Hindlimb muscle (tissue), 1 donor: ENCODE measurements around the gene MLANA. TPM values are rescaled to one million over a fixed set of nuclear protein-coding genes. Genes with fewer than 3 reads are reported as not detected.

Experiments used
- polyA plus RNA-seq: library from polyadenylated mRNA; unstranded; fragments of 120-200 nt; gene quantifications from one replicate; pipeline ENCODE4 v1.2.1, GENCODE V29; 2013; ENCODE audit not compliant: insufficient read length

The MLANA gene
- polyA plus RNA-seq, 1 donor: 1.4 TPM

Other genes starting within 250 kb of the MLANA start
- 7.7 TPM for gene ERMP1, start 57.8 kb upstream of the MLANA start, polyA plus RNA-seq
- gene RANBP6, start 124.7 kb downstream of the MLANA start, polyA plus RNA-seq: 14.7 TPM